HEK293T (cell line): Measurements from ENCODE around the gene PCTP.

Experiments
- BHLHE40 ChIP-seq: fragments of 450-650 bp; IDR thresholded peaks from 2 replicates; pipeline ENCODE4 v1.6.1; 2016; ENCODE audit warnings: mild to moderate bottlenecking, moderate library complexity, borderline replicate concordance
- FOXM1 ChIP-seq: fragments of 450-650 bp; IDR thresholded peaks from 2 replicates; pipeline ENCODE4 v1.6.1; 2017; ENCODE audit warnings: mild to moderate bottlenecking, borderline replicate concordance
- LEF1 ChIP-seq: fragments of 450-650 bp; IDR thresholded peaks from 2 replicates; pipeline ENCODE4 v1.6.1; 2017; ENCODE audit warnings: mild to moderate bottlenecking, borderline replicate concordance
- SP1 ChIP-seq: fragments of 450-650 bp; IDR thresholded peaks from 2 replicates; pipeline ENCODE4 v1.6.1; 2017
- SUZ12 ChIP-seq: fragments of 450-650 bp; IDR thresholded peaks from 2 replicates; pipeline ENCODE4 v1.6.1; 2016; ENCODE audit warnings: mild to moderate bottlenecking

DNA sequence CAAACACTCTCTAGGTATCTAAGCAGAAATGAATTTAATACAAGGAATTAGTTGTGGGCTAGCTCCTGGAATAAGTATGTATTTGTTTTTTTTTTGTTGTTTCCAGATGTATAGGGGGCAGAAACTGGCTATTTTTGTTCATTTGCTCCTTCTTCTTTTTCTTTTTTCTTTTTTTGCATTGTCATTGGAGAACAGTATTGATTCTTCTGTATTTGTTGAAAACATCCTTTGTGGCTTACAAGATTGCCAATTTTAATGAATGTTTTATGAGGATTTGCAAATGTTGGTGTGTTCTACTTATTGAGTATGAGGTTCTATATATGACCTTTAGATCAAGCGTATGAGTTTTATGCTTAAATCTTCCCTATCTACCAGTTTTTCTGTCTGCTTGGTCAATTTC lies 5.6 kb upstream of the PCTP start:
- TF ChIP-seq BHLHE40 (no peak), FOXM1 (no peak), LEF1 (no peak), SUZ12 (no peak), SP1 (no peak)
